Panc1 (cell line): ENCODE measurements around the gene KRTAP19-5. TPM values are rescaled to one million over a fixed set of nuclear protein-coding genes. Genes with fewer than 3 reads are reported as not detected.
"Not testable (repeated sequence)": the region's sequence is repeated elsewhere in the genome, so short reads cannot be mapped to it uniquely, and the experiment has no call there.

Experiments used
- ATAC-seq: fragments of 200-7000 bp; cut with Tn5 transposase; 2 replicates; pipeline ENCODE4 v1.9.1; 2020; ENCODE audit warnings: mild to moderate bottlenecking, moderate library complexity
- BruUV-seq: library from RNA; stranded (reverse); fragments of 400-500 nt; replicated peaks from 2 replicates; lab custom pipeline; 2021; lab: Mats Ljungman, UMichigan
- CTCF ChIA-PET: fragments of 300-600 bp; sonication (Branson Sonifier 250); formaldehyde crosslinking; loops from one replicate; lab custom pipeline; 2022; ENCODE audit warnings: antibody characterized with exemption; lab: Charles Lee
- POLR2A ChIA-PET: fragments of 300-600 bp; sonication (Branson Sonifier 250); formaldehyde crosslinking; loops from one replicate; lab custom pipeline; 2022; ENCODE audit warnings: antibody characterized with exemption; lab: Charles Lee
- DNase-seq: peaks from one replicate; pipeline ENCODE4 v3.0.0-alpha.2; 2010; ENCODE audit warnings: low read depth, low spot score
- H3K27ac ChIP-seq: 2 replicates; pipeline ENCODE4 v1.5.1; 2011; ENCODE audit warnings: mild to moderate bottlenecking, low read length, inconsistent platforms
- H3K27me3 ChIP-seq: fragments of 200-500 bp; sonication (Bioruptor generic); 2 replicates; pipeline ENCODE4 v1.6.0; 2014; ENCODE audit warnings: low read length, inconsistent platforms; ENCODE audit not compliant: control insufficient read depth, insufficient read depth
- H3K36me3 ChIP-seq: fragments of 200-500 bp; sonication (Bioruptor generic); 2 replicates; pipeline ENCODE4 v1.5.1; 2014; ENCODE audit warnings: inconsistent platforms, mild to moderate bottlenecking, low read length, moderate library complexity; ENCODE audit not compliant: control insufficient read depth, insufficient read depth
- H3K4me1 ChIP-seq: 2 replicates; pipeline ENCODE4 v1.5.1; 2011; ENCODE audit warnings: inconsistent platforms, mild to moderate bottlenecking, low read length, moderate library complexity; ENCODE audit not compliant: control insufficient read depth, insufficient read depth
- H3K4me3 ChIP-seq, 2 experiments: 2 replicates each; pipeline ENCODE4 v1.5.1; 2011 to 2012; ENCODE audit warnings: low read depth in 2 of 2, low read length in 2 of 2, mild to moderate bottlenecking in 2 of 2, inconsistent platforms in 1 of 2, moderate library complexity in 1 of 2
- H3K9me3 ChIP-seq: fragments of 200-500 bp; sonication (Bioruptor generic); 2 replicates; pipeline ENCODE4 v1.5.1; 2014; ENCODE audit warnings: low read depth, mild to moderate bottlenecking, inconsistent platforms, low read length, moderate library complexity; ENCODE audit not compliant: control insufficient read depth, insufficient read depth
- POLR2AphosphoS5 ChIP-seq: IDR thresholded peaks from 2 replicates; pipeline ENCODE4 v1.6.1; 2012; ENCODE audit warnings: mild to moderate bottlenecking, low read depth, low read length, moderate library complexity
- SIN3A ChIP-seq: IDR thresholded peaks from 2 replicates; pipeline ENCODE4 v1.6.1; 2012; ENCODE audit warnings: low read depth, mild to moderate bottlenecking, low read length, moderate library complexity, borderline replicate concordance; ENCODE audit not compliant: insufficient read depth
- TCF7L2 ChIP-seq: IDR thresholded peaks from 2 replicates; pipeline ENCODE4 v1.6.1; 2011; ENCODE audit warnings: mild to moderate bottlenecking, low read depth, low read length, inconsistent platforms
- in situ Hi-C: cut with HindIII; loops from 2 replicates; pipeline ENCODE4 v1.10.0; 2016; ENCODE audit warnings: low sequenced_read_pairs, low pct_unique_long_range_greater_than_20kb
- intact Hi-C: fragments of 100-400 bp; cut with micrococcal nuclease; formaldehyde crosslinking; loops from one replicate; pipeline ENCODE4 v1.10.0; 2022; ENCODE audit not compliant: unreplicated experiment
- total RNA-seq: library from RNA; stranded (reverse); gene quantifications from one replicate; pipeline ENCODE4 v1.2.1, GENCODE V29; 2021; ENCODE audit not compliant: unreplicated experiment
- TF ChIP-seq, protein P1 (sequence below): fragments of 450-650 bp; IDR thresholded peaks from 2 replicates; pipeline ENCODE4 v1.5.1; 2017; ENCODE audit warnings: mild to moderate bottlenecking
- TF ChIP-seq, protein P2 (sequence below), 2 experiments: IDR thresholded peaks; 2 replicates each; pipeline ENCODE4 v1.6.1; 2011 to 2012; ENCODE audit warnings: low read depth in 2 of 2, control low read depth in 1 of 2, low read length in 1 of 2, mild to moderate bottlenecking in 1 of 2, moderate library complexity in 1 of 2; ENCODE audit not compliant: insufficient read depth in 1 of 2

KRTAP19-5 gene
- total RNA-seq, 1 experiment from 2014 or later: not detected

DNA sequence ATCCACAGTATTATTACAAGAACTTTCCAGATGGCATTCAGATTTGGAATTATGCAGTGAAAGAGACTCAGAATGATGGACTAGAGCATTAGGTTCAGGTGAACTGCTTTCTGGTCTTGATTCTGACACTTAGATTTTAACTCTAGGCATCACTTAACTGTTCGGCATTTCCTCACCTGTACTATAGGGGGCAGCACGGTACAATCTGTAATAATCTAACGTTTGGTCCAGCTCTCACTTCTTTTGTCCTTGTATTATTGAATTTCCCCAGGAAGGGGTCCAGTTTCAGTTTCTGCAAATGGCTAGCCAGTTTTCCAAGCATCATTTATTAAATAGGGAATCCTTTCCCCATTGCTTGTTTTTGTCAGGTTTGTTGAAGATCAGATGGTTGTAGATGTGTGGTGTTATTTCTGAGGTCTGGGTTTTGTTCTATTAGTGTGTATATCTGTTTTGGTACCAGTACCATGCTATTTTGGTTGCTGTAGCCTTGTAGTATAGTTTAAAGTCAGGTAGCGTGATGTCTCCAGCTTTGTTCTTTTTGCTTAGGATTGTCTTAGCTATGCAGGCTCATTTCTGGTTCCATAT is 3.8 kb upstream of the KRTAP19-5 start:
- POLR2A ChIA-PET, intact Hi-C loops, H3K27ac ChIP-seq, CTCF ChIA-PET, H3K27me3 ChIP-seq, in situ Hi-C loops, H3K4me1 ChIP-seq, BruUV-seq, H3K36me3 ChIP-seq, H3K4me3 ChIP-seq, H3K9me3 ChIP-seq, DNase-seq, ATAC-seq: not testable (repeated sequence)
- TF ChIP-seq, protein P1, sequence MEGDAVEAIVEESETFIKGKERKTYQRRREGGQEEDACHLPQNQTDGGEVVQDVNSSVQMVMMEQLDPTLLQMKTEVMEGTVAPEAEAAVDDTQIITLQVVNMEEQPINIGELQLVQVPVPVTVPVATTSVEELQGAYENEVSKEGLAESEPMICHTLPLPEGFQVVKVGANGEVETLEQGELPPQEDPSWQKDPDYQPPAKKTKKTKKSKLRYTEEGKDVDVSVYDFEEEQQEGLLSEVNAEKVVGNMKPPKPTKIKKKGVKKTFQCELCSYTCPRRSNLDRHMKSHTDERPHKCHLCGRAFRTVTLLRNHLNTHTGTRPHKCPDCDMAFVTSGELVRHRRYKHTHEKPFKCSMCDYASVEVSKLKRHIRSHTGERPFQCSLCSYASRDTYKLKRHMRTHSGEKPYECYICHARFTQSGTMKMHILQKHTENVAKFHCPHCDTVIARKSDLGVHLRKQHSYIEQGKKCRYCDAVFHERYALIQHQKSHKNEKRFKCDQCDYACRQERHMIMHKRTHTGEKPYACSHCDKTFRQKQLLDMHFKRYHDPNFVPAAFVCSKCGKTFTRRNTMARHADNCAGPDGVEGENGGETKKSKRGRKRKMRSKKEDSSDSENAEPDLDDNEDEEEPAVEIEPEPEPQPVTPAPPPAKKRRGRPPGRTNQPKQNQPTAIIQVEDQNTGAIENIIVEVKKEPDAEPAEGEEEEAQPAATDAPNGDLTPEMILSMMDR: peak; percentile 19; the same call in 1 of the 2 replicates

DNA sequence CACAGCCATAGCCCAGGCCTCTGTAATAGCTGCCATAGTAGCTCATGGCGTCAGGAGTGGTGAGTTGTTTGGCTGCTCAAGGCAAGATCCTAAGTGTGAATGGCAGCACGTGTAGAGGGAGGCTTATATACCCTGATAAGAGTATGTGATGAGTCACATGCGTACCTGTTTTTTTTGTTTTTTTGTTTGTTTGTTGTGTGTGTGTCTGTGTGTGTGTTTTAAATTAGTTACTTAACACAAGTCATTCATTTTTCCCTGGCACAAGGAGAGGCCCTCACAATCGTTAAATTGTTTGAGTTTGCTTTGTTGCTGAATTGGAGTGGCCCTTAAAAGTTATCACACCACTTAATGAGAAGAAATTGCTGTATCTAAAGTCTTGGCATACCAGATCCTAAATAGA is 4.9 kb downstream of the KRTAP19-5 start, which contains the start of gene KRTAP19-4:
Gene KRTAP19-4, minus strand, starts transcription at position 101 of the 400 bp plus-strand sequence. Its CDS starts 55 bp downstream, at position 46.
- ChIA-PET CTCF (no interaction called here), POLR2A (no interaction called here)
- no peak for ATAC-seq
- in situ Hi-C loops (no loop called here), intact Hi-C loops (no loop called here)
- Histone ChIP-seq H3K27me3 (no peaks in the 10 kb centered on the region), H3K36me3 (no peaks in the 10 kb centered on the region), H3K4me3 (no peak within 1 kb of the TSS), H3K4me1 (no peaks in the 10 kb centered on the region), H3K27ac (no peak within 1 kb of the TSS), H3K9me3 (no peaks in the 10 kb centered on the region)
- BruUV-seq: no TSS peak
- TF ChIP-seq TCF7L2 (no peak), POLR2AphosphoS5 (no peak), SIN3A (no peak)
- TF ChIP-seq, protein P2, sequence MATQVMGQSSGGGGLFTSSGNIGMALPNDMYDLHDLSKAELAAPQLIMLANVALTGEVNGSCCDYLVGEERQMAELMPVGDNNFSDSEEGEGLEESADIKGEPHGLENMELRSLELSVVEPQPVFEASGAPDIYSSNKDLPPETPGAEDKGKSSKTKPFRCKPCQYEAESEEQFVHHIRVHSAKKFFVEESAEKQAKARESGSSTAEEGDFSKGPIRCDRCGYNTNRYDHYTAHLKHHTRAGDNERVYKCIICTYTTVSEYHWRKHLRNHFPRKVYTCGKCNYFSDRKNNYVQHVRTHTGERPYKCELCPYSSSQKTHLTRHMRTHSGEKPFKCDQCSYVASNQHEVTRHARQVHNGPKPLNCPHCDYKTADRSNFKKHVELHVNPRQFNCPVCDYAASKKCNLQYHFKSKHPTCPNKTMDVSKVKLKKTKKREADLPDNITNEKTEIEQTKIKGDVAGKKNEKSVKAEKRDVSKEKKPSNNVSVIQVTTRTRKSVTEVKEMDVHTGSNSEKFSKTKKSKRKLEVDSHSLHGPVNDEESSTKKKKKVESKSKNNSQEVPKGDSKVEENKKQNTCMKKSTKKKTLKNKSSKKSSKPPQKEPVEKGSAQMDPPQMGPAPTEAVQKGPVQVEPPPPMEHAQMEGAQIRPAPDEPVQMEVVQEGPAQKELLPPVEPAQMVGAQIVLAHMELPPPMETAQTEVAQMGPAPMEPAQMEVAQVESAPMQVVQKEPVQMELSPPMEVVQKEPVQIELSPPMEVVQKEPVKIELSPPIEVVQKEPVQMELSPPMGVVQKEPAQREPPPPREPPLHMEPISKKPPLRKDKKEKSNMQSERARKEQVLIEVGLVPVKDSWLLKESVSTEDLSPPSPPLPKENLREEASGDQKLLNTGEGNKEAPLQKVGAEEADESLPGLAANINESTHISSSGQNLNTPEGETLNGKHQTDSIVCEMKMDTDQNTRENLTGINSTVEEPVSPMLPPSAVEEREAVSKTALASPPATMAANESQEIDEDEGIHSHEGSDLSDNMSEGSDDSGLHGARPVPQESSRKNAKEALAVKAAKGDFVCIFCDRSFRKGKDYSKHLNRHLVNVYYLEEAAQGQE (IDR thresholded peaks at IDR 0.05; ENCODE audit: insufficient read depth in 1 of 2, low read depth in 2 of 2, low read length in 1 of 2): no peak
- TF ChIP-seq, protein P1: no peak
- DNase-seq: no peak
